ENCODE measurements around the gene STRN4. TPM values are rescaled to one million over a fixed set of nuclear protein-coding genes. Genes with fewer than 3 reads are reported as not detected.

The STRN4 gene
- total RNA-seq, 4 donors from 2014 or later, result 60.1 to 86.4 (median 69.7) TPM

DNA sequence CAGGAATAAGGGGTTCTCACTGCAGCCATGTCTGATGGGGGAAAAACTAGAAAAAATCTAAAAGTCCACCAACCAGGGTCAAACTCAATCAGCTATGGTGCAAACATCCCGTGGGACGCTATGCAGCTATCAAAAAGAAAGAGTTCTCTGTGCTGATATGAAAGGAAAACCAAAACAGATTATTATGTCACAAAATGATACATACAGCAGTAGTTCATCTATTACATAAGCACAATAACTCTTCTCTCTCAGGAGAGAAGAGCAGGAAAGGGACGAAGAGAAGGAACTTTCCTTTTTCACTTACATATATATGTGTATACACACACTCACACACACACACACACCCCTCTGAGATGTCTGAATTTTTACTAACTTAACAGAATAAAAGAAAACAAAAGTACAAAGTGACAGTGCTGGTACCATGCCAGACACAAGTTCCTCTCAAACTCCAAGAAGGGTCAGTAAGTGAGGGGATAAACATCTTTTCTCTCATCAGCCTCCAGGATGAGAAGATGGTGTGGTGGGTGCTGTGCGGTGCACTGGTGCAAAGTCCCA, 3.2 kb downstream of the STRN4 start:
- Histone ChIP-seq H3K4me3 (no peak overlapping the region), H3K27me3 (no peaks in the 10 kb centered on the region), H3K4me1 (peaks cover 26 to 90% (median 57%) of the 10 kb centered on the region in 3 donors), H3K36me3 (peaks cover 1 to 41% (median 11%) of the 10 kb centered on the region in 3 donors), H3K27ac (no peak overlapping the region), H3K9me3 (no peaks in the 10 kb centered on the region)
- 65 to 76% methylated on average over 4 of the region's 4 CpGs for WGBS, 2 donors
- intact Hi-C loops (cut with DNase I), result no loop called here
- TF ChIP-seq POLR2A (IDR thresholded peaks at IDR 0.05), result no peak
- TF ChIP-seq CTCF (IDR thresholded peaks at IDR 0.05), result no peak
- no peak for DNase-seq

- Histone ChIP-seq H3K27me3 (no peaks in the 10 kb centered on the region), H3K4me1 (peaks cover 26 to 90% (median 56%) of the 10 kb centered on the region in 3 donors), H3K9me3 (no peaks in the 10 kb centered on the region), H3K36me3 (peaks cover 15 to 57% (median 15%) of the 10 kb centered on the region in 3 donors), H3K27ac (no peak overlapping the region), H3K4me3 (no peak overlapping the region)
- no peak for DNase-seq
- 72 to 76% methylated on average over 5 of the region's 17 CpGs for WGBS, 2 donors
- no peak for TF ChIP-seq CTCF (IDR thresholded peaks at IDR 0.05)
- TF ChIP-seq POLR2A (IDR thresholded peaks at IDR 0.05), result no peak
- intact Hi-C loops (cut with DNase I), result no loop called here
Observed at GRCh38 chr19:46741447-46741846, 4.8 kb downstream of the STRN4 start.

GRCh38 chr19:46739290-46739771, 6.9 kb downstream of the STRN4 start:
- DNase-seq, result no peak
- Histone ChIP-seq H3K27ac (peak overlapping the region in 3 of 4 donors; percentile 6 to 75 (median 39)), H3K36me3 (peaks cover 15 to 78% (median 20%) of the 10 kb centered on the region in 3 donors), H3K4me3 (no peak overlapping the region), H3K27me3 (no peaks in the 10 kb centered on the region), H3K9me3 (no peaks in the 10 kb centered on the region), H3K4me1 (peaks cover 17 to 78% (median 46%) of the 10 kb centered on the region in 3 donors)
- intact Hi-C loops (cut with DNase I), result no loop called here
- 58 to 72% methylated on average over 2 to 7 of the region's 14 CpGs for WGBS, 2 donors
- TF ChIP-seq POLR2A (IDR thresholded peaks at IDR 0.05) (no peak), CTCF (IDR thresholded peaks at IDR 0.05) (no peak)

GRCh38 chr19:46737761-46738171, 8.5 kb downstream of the STRN4 start:
- H3K4me3 ChIP-seq, result no peak overlapping the region
- H3K27ac ChIP-seq, result peak overlapping the region in 3 of 4 donors; percentile 35 to 75 (median 65)
- peaks cover 10 to 77% (median 35%) of the 10 kb centered on the region in 3 donors for H3K4me1 ChIP-seq
- H3K27me3 ChIP-seq, result no peaks in the 10 kb centered on the region
- peaks cover 23 to 93% (median 27%) of the 10 kb centered on the region in 3 donors for H3K36me3 ChIP-seq
- no peaks in the 10 kb centered on the region for H3K9me3 ChIP-seq
- intact Hi-C loops (cut with DNase I), result no loop called here
- 72 to 89% methylated on average over 9 of the region's 19 CpGs for WGBS, 2 donors
- TF ChIP-seq POLR2A (IDR thresholded peaks at IDR 0.05) (no peak), CTCF (IDR thresholded peaks at IDR 0.05) (no peak)
- no peak for DNase-seq

- no peaks in the 10 kb centered on the region for H3K27me3 ChIP-seq
- WGBS, 2 donors, result 84 to 100% methylated on average over 3 to 6 of the region's 7 CpGs
- intact Hi-C loops (cut with DNase I), result no loop called here
- TF ChIP-seq POLR2A (IDR thresholded peaks at IDR 0.05) (no peak), CTCF (IDR thresholded peaks at IDR 0.05) (no peak)
- no peaks in the 10 kb centered on the region for H3K9me3 ChIP-seq
- H3K4me1 ChIP-seq, result peaks cover 15 to 77% (median 35%) of the 10 kb centered on the region in 3 donors
- H3K27ac ChIP-seq, result peak overlapping the region in 3 of 4 donors; percentile 35 to 75 (median 65)
- no peak for DNase-seq
- peaks cover 25 to 97% (median 32%) of the 10 kb centered on the region in 3 donors for H3K36me3 ChIP-seq
- H3K4me3 ChIP-seq, result no peak overlapping the region
Observed at GRCh38 chr19:46737298-46737654, 9.0 kb downstream of the STRN4 start.

Data from esophagus squamous epithelium (tissue), 5 donors.